Lower leg skin (tissue), 4 donors: Measurements from ENCODE around the gene TMC1. TPM values are rescaled to one million over a fixed set of nuclear protein-coding genes. Genes with fewer than 3 reads are reported as not detected.

ENCODE experiments used
- DNase-seq, 2 donors: peaks; one replicate each; pipeline ENCODE4 v3.0.0-alpha.2; 2019; ENCODE audit warnings: low spot score in 2 of 2
- H3K4me3 ChIP-seq: fragments of 200-600 bp; sonication (generic); 2 replicates; pipeline ENCODE4 v1.5.1; 2017; ENCODE audit warnings: mild to moderate bottlenecking, low read depth; ENCODE audit not compliant: poor library complexity, severe bottlenecking
- POLR2A ChIP-seq, 2 donors: fragments of 450-650 bp; IDR thresholded peaks; one replicate each; pipeline ENCODE4 v1.6.1; 2016 to 2017; ENCODE audit warnings: antibody characterized with exemption in 2 of 2, mild to moderate bottlenecking in 1 of 2, moderate library complexity in 1 of 2
- WGBS, 2 donors: methylation state at CpG; one replicate each; pipeline ENCODE4 v1.1.5; 2018; 5-methylcytosine and 5-hydroxymethylcytosine counted together
- intact Hi-C: fragments of 100-400 bp; cut with DNase I; formaldehyde crosslinking; loops from one replicate; pipeline ENCODE4 v1.15.0; 2023; ENCODE audit warnings: low total_unique reads
- total RNA-seq, 4 donors: library from RNA; depleted of rRNA; stranded (reverse); fragments of >200 nt; gene quantifications; one replicate each; pipeline ENCODE4 v1.1.0, GENCODE V29; 2016
- TF ChIP-seq, protein P1 (sequence below), 3 donors: fragments of 450-650 bp; IDR thresholded peaks; one replicate each; pipeline ENCODE4 v1.5.1; 2016; ENCODE audit warnings: antibody characterized with exemption in 3 of 3, mild to moderate bottlenecking in 3 of 3, moderate library complexity in 2 of 3

Gene TMC1
- total RNA-seq, 4 donors from 2014 or later = 0.13 to 0.46 TPM; not detected in 2

GRCh38 chr9:72755836-72756235, 234.4 kb downstream of the TMC1 start:
- no peak overlapping the region for H3K4me3 ChIP-seq
- no peak for DNase-seq
- 90 to 92% methylated on average over 2 of the region's 2 CpGs for WGBS, 2 donors
- TF ChIP-seq, protein P1, sequence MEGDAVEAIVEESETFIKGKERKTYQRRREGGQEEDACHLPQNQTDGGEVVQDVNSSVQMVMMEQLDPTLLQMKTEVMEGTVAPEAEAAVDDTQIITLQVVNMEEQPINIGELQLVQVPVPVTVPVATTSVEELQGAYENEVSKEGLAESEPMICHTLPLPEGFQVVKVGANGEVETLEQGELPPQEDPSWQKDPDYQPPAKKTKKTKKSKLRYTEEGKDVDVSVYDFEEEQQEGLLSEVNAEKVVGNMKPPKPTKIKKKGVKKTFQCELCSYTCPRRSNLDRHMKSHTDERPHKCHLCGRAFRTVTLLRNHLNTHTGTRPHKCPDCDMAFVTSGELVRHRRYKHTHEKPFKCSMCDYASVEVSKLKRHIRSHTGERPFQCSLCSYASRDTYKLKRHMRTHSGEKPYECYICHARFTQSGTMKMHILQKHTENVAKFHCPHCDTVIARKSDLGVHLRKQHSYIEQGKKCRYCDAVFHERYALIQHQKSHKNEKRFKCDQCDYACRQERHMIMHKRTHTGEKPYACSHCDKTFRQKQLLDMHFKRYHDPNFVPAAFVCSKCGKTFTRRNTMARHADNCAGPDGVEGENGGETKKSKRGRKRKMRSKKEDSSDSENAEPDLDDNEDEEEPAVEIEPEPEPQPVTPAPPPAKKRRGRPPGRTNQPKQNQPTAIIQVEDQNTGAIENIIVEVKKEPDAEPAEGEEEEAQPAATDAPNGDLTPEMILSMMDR (IDR thresholded peaks at IDR 0.05) = no peak
- TF ChIP-seq POLR2A (IDR thresholded peaks at IDR 0.05) = no peak
- intact Hi-C loops = no loop called here

DNA sequence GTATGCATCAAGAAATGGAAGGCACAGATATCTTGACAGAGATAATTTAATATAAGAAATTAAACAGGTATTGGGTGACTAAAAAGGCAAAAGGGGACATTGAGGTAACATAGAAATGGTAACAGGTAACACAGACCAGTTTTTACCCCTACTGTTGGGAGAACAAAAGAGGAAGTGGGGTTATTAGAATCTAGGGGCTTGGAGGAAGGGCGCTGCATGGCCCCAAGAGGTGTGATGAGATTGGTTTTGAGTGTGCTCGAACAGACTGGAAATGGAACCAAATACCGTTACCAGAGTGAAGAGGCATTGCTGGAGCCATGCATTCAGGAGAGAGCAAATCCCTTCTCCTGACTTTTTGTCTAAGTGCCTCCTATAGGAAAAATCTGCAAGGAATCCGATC, 237.5 kb downstream of the TMC1 start:
- no peak for DNase-seq
- intact Hi-C loops = no loop called here
- no peak for TF ChIP-seq POLR2A (IDR thresholded peaks at IDR 0.05)
- TF ChIP-seq, protein P1 (IDR thresholded peaks at IDR 0.05) = no peak
- WGBS, 2 donors = 87 to 88% methylated on average over 4 of the region's 4 CpGs
- no peak overlapping the region for H3K4me3 ChIP-seq

GRCh38 chr9:72763022-72763421, 241.6 kb downstream of the TMC1 start:
- intact Hi-C loops = no loop called here
- no peak for TF ChIP-seq POLR2A (IDR thresholded peaks at IDR 0.05)
- TF ChIP-seq, protein P1 (IDR thresholded peaks at IDR 0.05) = no peak
- 84 to 85% methylated on average over 2 of the region's 2 CpGs for WGBS, 2 donors
- no peak overlapping the region for H3K4me3 ChIP-seq
- no peak for DNase-seq

GRCh38 chr9:72769546-72769945, 248.1 kb downstream of the TMC1 start:
- H3K4me3 ChIP-seq = no peak overlapping the region
- TF ChIP-seq, protein P1 (IDR thresholded peaks at IDR 0.05) = no peak
- TF ChIP-seq POLR2A (IDR thresholded peaks at IDR 0.05) = no peak
- 78 to 83% methylated on average over 5 of the region's 5 CpGs for whole genome bisulfite sequencing, 2 donors
- no peak for DNase-seq
- intact Hi-C loops = no loop called here

- intact Hi-C loops = no loop called here
- no peak overlapping the region for H3K4me3 ChIP-seq
- TF ChIP-seq, protein P1 (IDR thresholded peaks at IDR 0.05) = no peak
- TF ChIP-seq POLR2A (IDR thresholded peaks at IDR 0.05) = no peak
- 83 to 86% methylated on average over 1 of the region's 1 CpG for WGBS, 2 donors
- no peak for DNase-seq
Measured at GRCh38 chr9:72772661-72773060, 251.3 kb downstream of the TMC1 start.

- DNase-seq = no peak
- intact Hi-C loops = no loop called here
- H3K4me3 ChIP-seq = no peak overlapping the region
- WGBS, 2 donors = 71% methylated on average over 2 of the region's 2 CpGs
- TF ChIP-seq, protein P1 (IDR thresholded peaks at IDR 0.05) = no peak
- TF ChIP-seq POLR2A (IDR thresholded peaks at IDR 0.05) = no peak
Measured at GRCh38 chr9:72773570-72773969, 252.2 kb downstream of the TMC1 start.
